HG03139 (cell line): ENCODE data around the gene ADIPOQ.
"Not testable (repeated sequence)": the region's sequence is repeated elsewhere in the genome, so short reads cannot be mapped to it uniquely, and the experiment has no call there.

ENCODE experiments used
- ATAC-seq: cut with Tn5 transposase; IDR thresholded peaks from one replicate; pipeline ENCODE4 v1.9.1; 2021; ENCODE audit not compliant: unreplicated experiment

ADIPOQ gene

GRCh38 chr3:186870421-186871201, 28.1 kb downstream of the ADIPOQ start:
- no peak for ATAC-seq

GRCh38 chr3:186871403-186871924, 29.0 kb downstream of the ADIPOQ start:
- ATAC-seq, result no peak

- not testable (repeated sequence) for ATAC-seq
Measured at GRCh38 chr3:186873796-186874195, 31.3 kb downstream of the ADIPOQ start.

GRCh38 chr3:186874216-186874615, 31.7 kb downstream of the ADIPOQ start:
- ATAC-seq, result not testable (repeated sequence)

GRCh38 chr3:186874841-186875240, 32.3 kb downstream of the ADIPOQ start:
- ATAC-seq, result not testable (repeated sequence)

GRCh38 chr3:186875708-186876107, 33.2 kb downstream of the ADIPOQ start:
- ATAC-seq, result no peak

GRCh38 chr3:186879781-186880180, 37.3 kb downstream of the ADIPOQ start:
- no peak for ATAC-seq

GRCh38 chr3:186880406-186880805, 37.9 kb downstream of the ADIPOQ start:
- ATAC-seq, result no peak

- ATAC-seq, result no peak
Measured at GRCh38 chr3:186882150-186882524, 39.6 kb downstream of the ADIPOQ start.

GRCh38 chr3:186882881-186883685, 40.6 kb downstream of the ADIPOQ start:
- no peak for ATAC-seq

- ATAC-seq, result no peak
Measured at GRCh38 chr3:186883686-186884058, 41.2 kb downstream of the ADIPOQ start.

- ATAC-seq, result not testable (repeated sequence)
Measured at GRCh38 chr3:186884868-186885267, 42.4 kb downstream of the ADIPOQ start.

- no peak for ATAC-seq
Measured at GRCh38 chr3:186886202-186886981, 43.9 kb downstream of the ADIPOQ start.

- not testable (repeated sequence) for ATAC-seq
Measured at GRCh38 chr3:186887507-186887938, 45.0 kb downstream of the ADIPOQ start.

- ATAC-seq, result no peak
Measured at GRCh38 chr3:186888569-186888968, 46.1 kb downstream of the ADIPOQ start.

GRCh38 chr3:186889698-186890097, 47.2 kb downstream of the ADIPOQ start:
- not testable (repeated sequence) for ATAC-seq

- no peak for ATAC-seq
Measured at GRCh38 chr3:186890911-186891310, 48.4 kb downstream of the ADIPOQ start.

- not testable (repeated sequence) for ATAC-seq
Measured at GRCh38 chr3:186893071-186893470, 50.6 kb downstream of the ADIPOQ start.

GRCh38 chr3:186895406-186895805, 52.9 kb downstream of the ADIPOQ start:
- no peak for ATAC-seq

GRCh38 chr3:186896006-186896405, 53.5 kb downstream of the ADIPOQ start:
- ATAC-seq, result no peak

GRCh38 chr3:186896875-186897274, 54.4 kb downstream of the ADIPOQ start:
- ATAC-seq, result no peak
